Fibroblast of gingiva (primary cell): ENCODE data around the gene CXCR2.

Experiments
- DNase-seq: peaks from one replicate; pipeline ENCODE4 v3.0.0-alpha.2; 2011; ENCODE audit warnings: low read depth

Gene CXCR2

DNA sequence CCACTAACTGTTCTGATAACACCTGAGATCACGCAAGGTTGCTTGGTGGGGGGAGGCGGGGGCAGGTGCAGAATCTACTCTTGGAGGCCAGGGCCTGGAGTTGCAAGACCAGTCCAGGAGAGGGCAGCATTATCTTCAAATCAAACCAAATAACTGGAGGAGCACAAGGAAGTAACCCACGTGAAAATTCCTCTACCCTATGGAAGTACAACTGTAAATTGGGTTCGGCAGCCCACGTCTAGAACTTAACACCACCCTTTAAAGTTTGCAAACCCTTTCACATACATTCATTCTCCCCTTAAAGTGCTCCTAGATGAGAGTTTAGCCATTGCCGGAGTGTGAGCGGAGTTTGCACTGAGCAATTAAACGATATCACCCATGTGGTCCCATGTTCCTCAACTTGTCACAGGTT lies 60.5 kb downstream of the CXCR2 start:
- peak; percentile 56 for DNase-seq
